Measurements from ENCODE around the gene MAP2K4.

MAP2K4 gene

GRCh38 chr17:12040478-12040877 is 19.8 kb downstream of the MAP2K4 start:
- DNase-seq (ENCODE audit: low spot score) = no peak

GRCh38 chr17:12041312-12041711 is 20.6 kb downstream of the MAP2K4 start:
- no peak for DNase-seq (ENCODE audit: low spot score)

GRCh38 chr17:12043702-12044101 is 23.0 kb downstream of the MAP2K4 start:
- no peak for DNase-seq (ENCODE audit: low spot score)

- no peak for DNase-seq (ENCODE audit: low spot score)
Measured at GRCh38 chr17:12046786-12047185, 26.1 kb downstream of the MAP2K4 start.

GRCh38 chr17:12047681-12048376 is 27.2 kb downstream of the MAP2K4 start:
- DNase-seq (ENCODE audit: low spot score) = no peak

- DNase-seq (ENCODE audit: low spot score) = no peak
Measured at GRCh38 chr17:12048843-12049473, 28.3 kb downstream of the MAP2K4 start.

GRCh38 chr17:12050646-12051225 is 30.1 kb downstream of the MAP2K4 start:
- peak; percentile 28 for DNase-seq (ENCODE audit: low spot score)

- DNase-seq (ENCODE audit: low spot score) = no peak
Measured at GRCh38 chr17:12053552-12053951, 32.9 kb downstream of the MAP2K4 start.

- no peak for DNase-seq (ENCODE audit: low spot score)
Measured at GRCh38 chr17:12055889-12056288, 35.2 kb downstream of the MAP2K4 start.

- no peak for DNase-seq (ENCODE audit: low spot score)
Measured at GRCh38 chr17:12057520-12057919, 36.8 kb downstream of the MAP2K4 start.

- no peak for DNase-seq (ENCODE audit: low spot score)
Measured at GRCh38 chr17:12058535-12058934, 37.9 kb downstream of the MAP2K4 start.

GRCh38 chr17:12062249-12062648 is 41.6 kb downstream of the MAP2K4 start:
- DNase-seq (ENCODE audit: low spot score) = no peak

- DNase-seq (ENCODE audit: low spot score) = no peak
Measured at GRCh38 chr17:12064395-12064794, 43.7 kb downstream of the MAP2K4 start.

- DNase-seq (ENCODE audit: low spot score) = no peak
Measured at GRCh38 chr17:12067485-12067884, 46.8 kb downstream of the MAP2K4 start.

GRCh38 chr17:12068946-12069345 is 48.3 kb downstream of the MAP2K4 start:
- no peak for DNase-seq (ENCODE audit: low spot score)

GRCh38 chr17:12070561-12070960 is 49.9 kb downstream of the MAP2K4 start:
- DNase-seq (ENCODE audit: low spot score) = no peak

- no peak for DNase-seq (ENCODE audit: low spot score)
Measured at GRCh38 chr17:12074346-12074745, 53.7 kb downstream of the MAP2K4 start.

GRCh38 chr17:12077773-12078172 is 57.1 kb downstream of the MAP2K4 start:
- no peak for DNase-seq (ENCODE audit: low spot score)

- no peak for DNase-seq (ENCODE audit: low spot score)
Measured at GRCh38 chr17:12078791-12079190, 58.1 kb downstream of the MAP2K4 start.

- no peak for DNase-seq (ENCODE audit: low spot score)
Measured at GRCh38 chr17:12081720-12082119, 61.0 kb downstream of the MAP2K4 start.

- DNase-seq (ENCODE audit: low spot score) = no peak
Measured at GRCh38 chr17:12085076-12085949, 64.6 kb downstream of the MAP2K4 start.

GRCh38 chr17:12088035-12088434 is 67.4 kb downstream of the MAP2K4 start:
- no peak for DNase-seq (ENCODE audit: low spot score)

Data from cerebellar cortex (tissue), 1 donor.